Sigmoid colon (tissue), 7 donors: ENCODE data around the gene PHC3. TPM values are rescaled to one million over a fixed set of nuclear protein-coding genes. Genes with fewer than 3 reads are reported as not detected.

Experiments
- DNase-seq: peaks from one replicate; pipeline ENCODE4 v3.0.0-alpha.2; 2019
- H3K27ac ChIP-seq, 4 donors: fragments of 200-600 bp; sonication (generic); one replicate each; pipeline ENCODE4 v1.5.1; 2016 to 2019; ENCODE audit warnings: mild to moderate bottlenecking in 1 of 4
- H3K27me3 ChIP-seq, 3 donors: fragments of 200-600 bp; sonication (generic); one replicate each; pipeline ENCODE4 v1.5.1; 2019; ENCODE audit warnings: mild to moderate bottlenecking in 1 of 3
- H3K36me3 ChIP-seq, 4 donors: fragments of 200-600 bp; sonication (generic); one replicate each; pipeline ENCODE4 v1.5.1; 2016 to 2019
- H3K4me1 ChIP-seq, 4 donors: fragments of 200-600 bp; sonication (generic); one replicate each; pipeline ENCODE4 v1.5.1; 2017 to 2019
- H3K4me3 ChIP-seq, 4 donors: fragments of 200-600 bp; sonication (generic); one replicate each; pipeline ENCODE4 v1.5.1; 2017 to 2019; ENCODE audit warnings: mild to moderate bottlenecking in 2 of 4, moderate library complexity in 1 of 4
- H3K9me3 ChIP-seq, 4 donors: fragments of 200-600 bp in 3 of 4; sonication (generic) in 3 of 4; one replicate each; pipeline versions ENCODE4 v1.5.1 to v1.6.1; 2013 to 2019
- CTCF ChIP-seq, 4 experiments: fragments of 450-650 bp in 3 of 4; fragments of 200-600 bp in 1 of 4; IDR thresholded peaks; one replicate each; pipeline ENCODE4 v1.5.1; 2016 to 2019; ENCODE audit warnings: antibody characterized with exemption in 4 of 4, mild to moderate bottlenecking in 3 of 4, moderate library complexity in 2 of 4
- EP300 ChIP-seq, 4 donors: sonication (generic); formaldehyde crosslinking; IDR thresholded peaks; one replicate each; pipeline ENCODE4 v1.6.1; 2017; ENCODE audit warnings: antibody characterized with exemption in 4 of 4
- POLR2A ChIP-seq, 2 donors: fragments of 450-650 bp; IDR thresholded peaks; one replicate each; pipeline ENCODE4 v1.6.1; 2016; ENCODE audit warnings: antibody characterized with exemption in 2 of 2, mild to moderate bottlenecking in 2 of 2, moderate library complexity in 2 of 2
- POLR2AphosphoS5 ChIP-seq, 4 donors: sonication (generic); formaldehyde crosslinking; IDR thresholded peaks; one replicate each; pipeline ENCODE4 v1.6.1; 2017; ENCODE audit warnings: antibody characterized with exemption in 4 of 4
- WGBS, 2 donors: extraction: QIAGEN DNeasy Blood & Tissue Kit; methylation state at CpG; one replicate each; pipeline ENCODE4 v1.1.7; 2013; 5-methylcytosine and 5-hydroxymethylcytosine counted together
- intact Hi-C: fragments of 100-400 bp; cut with DNase I; formaldehyde crosslinking; loops from one replicate; pipeline ENCODE4 v1.15.1; 2023
- polyA plus RNA-seq, 3 donors: library from polyadenylated mRNA; stranded (reverse); fragments of 200-250 nt; gene quantifications; one replicate each; pipeline ENCODE4 v1.2.3, GENCODE V29; 2013
- small RNA-seq, 3 donors: library from RNA; depleted of rRNA; stranded (forward); fragments of <200 nt; gene quantifications; one replicate each; pipeline ENCODE3, GENCODE V24; 2016
- total RNA-seq, 4 donors: library from RNA; depleted of rRNA; stranded (reverse); fragments of >200 nt; gene quantifications; one replicate each; pipeline ENCODE4 v1.1.0, GENCODE V29; 2016
- donor health status: healthy with polysubstance abuse.
- donor health status: Bipolar disorder and iron deficiency.
- donor health status: healthy.

Gene PHC3
- total and polyA plus RNA-seq, 7 donors = 3.0 to 85.9 (median 56.4) TPM

- H3K27me3 ChIP-seq = peaks cover 14 to 68% (median 27%) of the 10 kb centered on the region in 3 donors
- H3K36me3 ChIP-seq = no peaks in the 10 kb centered on the region
- 1 to 2% methylated on average over 51 of the region's 51 CpGs for WGBS, 2 donors
- H3K4me1 ChIP-seq = peaks cover 0 to 17% (median 16%) of the 10 kb centered on the region in 4 donors
- DNase-seq = no peak
- TF ChIP-seq POLR2A (IDR thresholded peaks at IDR 0.05) (no peak), CTCF (IDR thresholded peaks at IDR 0.05) (no peak), POLR2AphosphoS5 (IDR thresholded peaks at IDR 0.05) (no peak), EP300 (IDR thresholded peaks at IDR 0.05) (no peak)
- intact Hi-C loops = no loop called here
- peak overlapping the region; percentile 5 to 63 (median 48) for H3K4me3 ChIP-seq
- no peaks in the 10 kb centered on the region for H3K9me3 ChIP-seq
- no peak overlapping the region for H3K27ac ChIP-seq
Measured at GRCh38 chr3:170038434-170039110, 143.0 kb downstream of the PHC3 start.

Small RNA genes lying within 50 kb of the gene (small RNA-seq; reads per million reads assigned to genes)
- 0 reads per million in 3 donors for gene RNU4-38P
- 0 reads per million in 3 donors for gene RNU6-315P

Other genes starting within 250 kb of the PHC3 start
- 10 to 100 TPM; 77.7 to 82.6 (median 79.8) TPM for gene SEC62, start 214.9 kb downstream of the PHC3 start, total RNA-seq
- 10 to 100 TPM; 15.0 to 36.8 (median 27.6) TPM for gene SEC62, start 214.9 kb downstream of the PHC3 start, polyA plus RNA-seq
- gene GPR160, start 143.7 kb downstream of the PHC3 start, total RNA-seq = 1 to 10 TPM in 2 of 4 donors, under 1 TPM in 1, not detected in 1; 0.16 to 2.3 (median 1.1) TPM
- gene GPR160, start 143.7 kb downstream of the PHC3 start, polyA plus RNA-seq = 10 to 100 TPM; 27.6 to 93.7 (median 70.7) TPM
- gene PRKCI, start 40.7 kb upstream of the PHC3 start, total RNA-seq = 10 to 100 TPM; 23.9 to 33.2 (median 28.1) TPM
- 10 to 100 TPM; 11.8 to 23.4 (median 22.2) TPM for gene PRKCI, start 40.7 kb upstream of the PHC3 start, polyA plus RNA-seq
- gene SKIL, start 176.0 kb upstream of the PHC3 start, total RNA-seq = 10 to 100 TPM; 24.8 to 52.6 (median 29.8) TPM
- gene SKIL, start 176.0 kb upstream of the PHC3 start, polyA plus RNA-seq = 10 to 100 TPM in 2 of 3 donors, 1 to 10 TPM in 1; 6.0 to 14.6 (median 12.4) TPM
- 10 to 100 TPM in 3 of 4 donors, 1 to 10 TPM in 1; 4.6 to 22.2 (median 16.6) TPM for gene CLDN11, start 237.1 kb upstream of the PHC3 start, total RNA-seq
- gene CLDN11, start 237.1 kb upstream of the PHC3 start, polyA plus RNA-seq = 1 to 10 TPM in 2 of 3 donors, under 1 TPM in 1; 0.23 to 6.0 (median 3.2) TPM